ENCODE data around the gene LCE6A.

Gene LCE6A

GRCh38 chr1:152876827-152877226 is 34.2 kb downstream of the LCE6A start:
- no peak for DNase-seq (ENCODE audit: low spot score)

GRCh38 chr1:152878042-152878441 is 35.4 kb downstream of the LCE6A start, which contains the start of gene SMCP:
Gene SMCP (plus strand): TSS chr1:152878322. CDS start chr1:152884423, 6,101 bp downstream.
- DNase-seq (ENCODE audit: low spot score), result no peak

GRCh38 chr1:152879559-152880198 is 37.0 kb downstream of the LCE6A start:
- DNase-seq (ENCODE audit: low spot score), result no peak

- no peak for DNase-seq (ENCODE audit: low spot score)
These were observed 37.7 kb downstream of the LCE6A start for GRCh38 chr1:152880316-152880715.

- no peak for DNase-seq (ENCODE audit: low spot score)
These were observed 38.3 kb downstream of the LCE6A start for GRCh38 chr1:152880907-152881306.

GRCh38 chr1:152884085-152884484 is 41.4 kb downstream of the LCE6A start:
- DNase-seq (ENCODE audit: low spot score), result no peak

GRCh38 chr1:152884506-152884905 is 41.9 kb downstream of the LCE6A start:
- DNase-seq (ENCODE audit: low spot score), result no peak

GRCh38 chr1:152884966-152885624 is 42.4 kb downstream of the LCE6A start:
- no peak for DNase-seq (ENCODE audit: low spot score)

GRCh38 chr1:152886085-152886484 is 43.4 kb downstream of the LCE6A start:
- DNase-seq (ENCODE audit: low spot score), result no peak

- no peak for DNase-seq (ENCODE audit: low spot score)
These were observed 44.2 kb downstream of the LCE6A start for GRCh38 chr1:152886758-152887409.

GRCh38 chr1:152888126-152888525 is 45.5 kb downstream of the LCE6A start:
- DNase-seq (ENCODE audit: low spot score), result no peak
